ENCODE measurements around the gene MBD3L4.
A peak's percentile ranks its signal among the peaks of the same experiment; 100 is the strongest.
"Not testable (repeated sequence)": the region's sequence is repeated elsewhere in the genome, so short reads cannot be mapped to it uniquely, and the experiment has no call there.

MBD3L4 gene

GRCh38 chr19:7069904-7070226, 29.9 kb upstream of the MBD3L4 start:
- peak; percentile 21 for DNase-seq (ENCODE audit: low read depth)
- no peak for TF ChIP-seq CTCF (conservative IDR thresholded peaks at IDR 0.05; ENCODE audit: low read depth, low read length)
- H3K4me3 ChIP-seq (ENCODE audit: low read depth, low read length), result peak overlapping the region; percentile 92

- peak; percentile 99 for DNase-seq (ENCODE audit: low read depth)
- no peak for TF ChIP-seq CTCF (conservative IDR thresholded peaks at IDR 0.05; ENCODE audit: low read depth, low read length)
- H3K4me3 ChIP-seq (ENCODE audit: low read depth, low read length), result peak within 1 kb of the TSS; percentile 92
Measured at GRCh38 chr19:7069042-7069903, 29.3 kb upstream of the MBD3L4 start, which contains the start of gene ZNF557. TSS of gene ZNF557 (plus strand) at chr19:7069703. CDS start at chr19:7075075, 5,372 bp downstream.

GRCh38 chr19:7068599-7068998, 28.6 kb upstream of the MBD3L4 start:
- no peak for DNase-seq (ENCODE audit: low read depth)
- TF ChIP-seq CTCF (conservative IDR thresholded peaks at IDR 0.05; ENCODE audit: low read depth, low read length), result no peak
- no peak overlapping the region for H3K4me3 ChIP-seq (ENCODE audit: low read depth, low read length)

- TF ChIP-seq CTCF (conservative IDR thresholded peaks at IDR 0.05; ENCODE audit: low read depth, low read length), result no peak
- no peak overlapping the region for H3K4me3 ChIP-seq (ENCODE audit: low read depth, low read length)
- DNase-seq (ENCODE audit: low read depth), result peak; percentile 33
Measured at GRCh38 chr19:7067716-7068115, 27.7 kb upstream of the MBD3L4 start.

- not testable (repeated sequence) for H3K4me3 ChIP-seq (ENCODE audit: low read depth, low read length)
- TF ChIP-seq CTCF (conservative IDR thresholded peaks at IDR 0.05; ENCODE audit: low read depth, low read length), result peak; percentile 52
- DNase-seq (ENCODE audit: low read depth), result peak; percentile 53
Measured at GRCh38 chr19:7067122-7067521, 27.1 kb upstream of the MBD3L4 start.

GRCh38 chr19:7063764-7064418, 23.9 kb upstream of the MBD3L4 start:
- TF ChIP-seq CTCF (conservative IDR thresholded peaks at IDR 0.05; ENCODE audit: low read depth, low read length), result no peak
- no peak overlapping the region for H3K4me3 ChIP-seq (ENCODE audit: low read depth, low read length)
- DNase-seq (ENCODE audit: low read depth), result no peak

Data from choroid plexus epithelial cell (primary cell).